HG03097 (cell line): Measurements from ENCODE around the gene STK24.

Experiments
- ATAC-seq: cut with Tn5 transposase; IDR thresholded peaks from one replicate; pipeline ENCODE4 v1.9.1; 2021; ENCODE audit not compliant: unreplicated experiment, low FRiP score

The STK24 gene

DNA sequence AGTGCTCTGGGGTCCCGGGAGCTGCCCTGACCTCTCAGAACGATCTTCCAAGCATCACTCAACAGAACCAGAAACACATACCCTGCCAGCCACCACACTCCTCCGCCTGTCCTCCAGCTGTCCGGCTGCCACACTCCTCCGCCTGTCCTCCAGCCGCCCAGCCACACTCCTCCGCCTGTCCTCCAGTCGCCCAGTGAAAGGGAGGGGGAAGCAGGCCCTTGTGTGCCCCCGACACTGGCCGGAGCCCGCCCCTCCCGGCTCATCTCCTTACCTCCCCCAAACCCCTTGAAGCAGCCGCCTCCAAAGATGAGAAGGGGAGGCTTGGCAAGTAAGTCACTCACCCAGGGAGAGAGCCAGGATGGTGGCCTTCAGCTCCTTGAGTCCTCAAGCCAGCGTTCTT lies 40.2 kb downstream of the STK24 start:
- no peak for ATAC-seq

DNA sequence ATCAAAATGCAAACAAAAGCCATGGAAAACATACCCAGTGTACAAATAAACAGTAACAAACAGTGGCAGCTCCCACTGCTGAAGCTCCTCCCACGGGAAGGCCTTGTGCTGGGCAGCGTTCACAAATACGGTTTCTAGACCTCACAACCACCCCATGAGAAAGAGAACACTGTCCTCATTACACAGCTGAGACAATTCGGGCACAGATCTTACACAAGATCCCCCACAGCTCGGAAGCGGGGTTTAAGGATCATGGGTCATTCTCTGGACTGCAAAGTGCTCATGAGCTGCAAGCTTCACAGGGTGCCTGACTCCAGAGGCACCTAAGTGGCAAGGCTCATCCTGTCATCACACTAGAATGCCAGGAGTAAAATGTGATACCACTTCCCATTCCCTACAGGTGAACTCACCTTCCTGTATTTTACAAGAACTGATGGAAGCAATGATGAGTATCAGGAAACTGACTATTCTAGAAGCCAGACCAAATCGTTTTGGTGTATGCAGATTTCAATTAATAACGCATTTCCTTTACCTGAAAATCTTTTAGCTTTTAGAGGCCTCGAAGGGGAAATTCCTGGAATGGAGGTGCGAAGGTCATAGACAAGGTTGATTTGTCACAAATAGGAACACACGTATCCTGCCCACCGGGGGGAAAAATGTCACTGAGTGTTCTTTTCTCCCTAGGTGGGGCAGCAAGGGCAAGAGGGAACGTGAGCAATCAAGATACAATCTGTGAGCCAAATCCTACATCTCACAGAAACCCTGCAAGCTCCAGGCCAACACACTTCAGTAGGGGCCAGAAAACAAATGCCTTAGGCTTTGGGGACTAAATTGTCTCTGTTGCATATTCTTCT lies 41.2 kb downstream of the STK24 start:
- no peak for ATAC-seq

DNA sequence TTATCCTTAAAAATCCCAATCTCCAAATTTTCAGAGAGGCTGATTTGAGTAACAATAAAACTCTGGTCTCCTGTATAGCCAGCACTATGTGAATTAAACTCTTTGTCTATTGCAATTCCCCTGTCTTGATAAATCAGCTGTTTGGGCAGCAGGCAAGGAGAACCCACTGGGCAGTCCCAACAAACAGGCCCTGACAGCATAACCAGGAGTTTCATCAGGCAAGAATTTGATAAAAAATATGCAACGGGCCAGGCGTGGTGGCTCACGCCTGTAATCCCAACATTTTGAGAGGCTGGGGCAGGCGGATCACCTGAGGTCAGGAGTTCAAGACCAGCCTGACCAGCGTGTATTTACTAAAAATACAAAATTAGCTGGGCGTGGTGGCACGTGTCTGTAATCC lies 42.1 kb downstream of the STK24 start:
- no peak for ATAC-seq

DNA sequence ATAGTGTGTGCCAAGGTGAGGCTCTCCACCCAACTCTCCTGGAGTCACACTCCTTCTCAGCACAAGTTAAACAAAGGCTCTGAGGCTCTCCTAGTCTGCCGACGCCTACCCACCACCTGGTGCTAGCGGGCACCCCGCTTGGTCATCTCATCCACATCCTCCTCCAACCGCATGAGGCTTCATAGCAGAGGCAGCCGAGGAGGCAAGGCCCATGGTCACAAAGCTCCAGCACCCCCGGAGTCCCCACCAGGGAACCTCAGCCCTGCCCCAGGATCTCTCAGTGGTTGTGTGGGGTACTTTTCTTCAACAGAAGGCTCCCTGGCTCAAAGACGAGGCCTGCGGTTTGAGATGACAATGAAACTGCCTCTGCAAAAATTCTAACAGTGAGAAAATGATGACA lies 43.0 kb downstream of the STK24 start:
- ATAC-seq, result no peak

DNA sequence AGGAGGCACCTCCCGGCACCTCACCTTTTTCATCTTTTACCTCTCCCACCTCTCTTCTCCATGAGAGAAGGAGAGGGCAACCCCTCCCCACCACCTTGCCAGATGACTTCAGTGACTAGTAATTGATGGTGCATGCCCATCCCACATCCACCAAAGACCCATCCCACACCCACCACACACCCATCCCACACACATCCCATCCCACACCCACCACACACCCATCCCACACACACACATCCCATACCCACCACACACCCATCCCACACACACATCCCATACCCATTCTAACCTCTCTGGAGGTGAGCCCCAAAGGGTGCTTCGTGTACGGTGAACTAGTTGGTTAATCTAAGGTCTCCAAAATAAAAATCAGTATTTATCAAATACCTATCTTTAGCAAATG lies 44.7 kb downstream of the STK24 start:
- no peak for ATAC-seq

DNA sequence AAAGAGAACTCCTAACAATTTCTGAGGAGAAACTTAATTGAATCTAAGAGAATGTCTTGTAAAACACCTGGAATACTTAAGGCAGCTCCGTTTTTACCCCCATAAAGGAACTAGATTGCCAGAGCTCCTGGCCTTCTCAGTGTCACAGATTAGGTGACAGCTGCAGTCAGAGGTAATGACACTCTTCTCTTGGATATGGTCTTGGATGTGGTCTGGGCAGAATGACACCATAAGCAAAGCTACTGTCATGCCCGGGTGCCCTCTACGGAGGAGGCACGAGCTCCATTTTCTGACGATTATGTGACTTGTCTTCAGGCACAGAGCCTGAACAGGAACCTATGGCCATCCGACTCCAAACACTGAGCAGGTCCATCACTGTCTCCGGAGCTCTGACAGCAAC lies 46.7 kb downstream of the STK24 start:
- no peak for ATAC-seq

DNA sequence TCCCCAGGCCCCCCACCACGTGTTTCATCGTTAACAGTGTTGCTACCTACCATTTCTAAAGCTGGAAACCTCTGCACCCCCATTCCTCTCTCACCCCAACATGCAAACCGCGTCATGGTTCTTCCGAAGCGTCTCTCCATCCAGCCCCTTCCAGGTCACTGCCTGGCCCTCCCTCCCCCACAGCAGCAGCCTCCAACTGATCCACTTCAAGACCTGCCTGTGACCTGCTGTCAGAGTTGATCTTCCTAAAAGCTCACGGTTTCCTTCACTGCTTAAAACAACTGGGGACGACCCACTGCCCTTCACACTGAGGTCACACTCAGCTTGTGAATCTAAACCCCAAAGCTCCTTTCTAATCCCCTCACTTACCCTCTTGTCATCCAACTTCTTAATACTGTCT lies 47.7 kb downstream of the STK24 start:
- no peak for ATAC-seq

DNA sequence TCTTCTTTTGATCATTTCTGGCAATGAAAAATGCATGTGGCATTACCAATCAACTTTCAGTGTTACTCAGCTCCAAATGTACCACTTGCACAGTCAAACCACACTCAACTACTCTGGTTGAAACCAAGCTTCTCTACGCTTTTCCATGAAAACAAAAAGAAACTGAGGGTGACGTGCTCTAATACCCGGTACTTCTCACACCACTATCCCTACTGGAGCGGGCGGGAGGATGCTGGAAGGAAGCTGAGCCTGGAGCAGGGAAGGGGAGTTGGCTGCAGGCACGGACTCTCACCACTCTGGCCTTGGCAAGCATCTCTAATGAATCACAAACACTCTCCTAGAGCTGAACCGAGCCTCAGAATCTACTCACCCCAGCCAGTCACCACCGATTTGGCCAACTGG lies 48.2 kb downstream of the STK24 start:
- ATAC-seq, result no peak

DNA sequence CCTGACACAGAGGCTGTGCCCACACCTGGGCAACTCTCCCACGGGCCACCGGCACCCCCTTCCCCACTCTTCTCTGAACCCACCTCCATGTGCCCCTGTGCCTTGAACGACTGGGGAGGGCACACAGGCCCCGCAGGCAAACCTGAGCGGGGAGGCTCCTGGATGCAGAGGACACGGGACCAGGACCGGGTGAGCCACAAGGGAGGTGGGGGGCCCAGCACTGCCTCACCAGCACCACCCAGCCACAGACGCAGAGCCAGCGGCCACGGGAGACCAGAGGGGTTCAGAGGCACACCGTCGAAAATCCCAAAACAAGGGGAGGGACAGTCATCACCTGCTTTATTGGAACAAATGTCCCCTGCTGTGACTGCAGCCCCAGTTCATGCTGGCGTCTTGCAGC lies 49.4 kb downstream of the STK24 start:
- ATAC-seq, result no peak

DNA sequence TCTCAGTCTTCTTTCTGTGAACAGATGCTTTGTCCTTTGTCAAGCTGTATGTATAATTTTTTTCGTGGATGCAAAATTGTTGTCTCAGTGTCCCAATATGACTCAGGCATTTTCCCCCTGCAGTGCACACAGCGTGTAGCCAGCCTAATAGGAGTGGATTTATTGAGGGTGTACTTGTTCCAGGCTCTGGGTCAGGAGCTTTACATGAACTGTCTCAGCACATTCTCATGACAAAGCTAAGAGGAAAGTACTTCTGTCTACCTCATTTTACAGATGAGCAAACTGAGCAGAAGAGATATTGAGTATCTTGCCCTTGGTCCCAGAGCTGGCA lies 50.8 kb downstream of the STK24 start:
- ATAC-seq, result no peak

DNA sequence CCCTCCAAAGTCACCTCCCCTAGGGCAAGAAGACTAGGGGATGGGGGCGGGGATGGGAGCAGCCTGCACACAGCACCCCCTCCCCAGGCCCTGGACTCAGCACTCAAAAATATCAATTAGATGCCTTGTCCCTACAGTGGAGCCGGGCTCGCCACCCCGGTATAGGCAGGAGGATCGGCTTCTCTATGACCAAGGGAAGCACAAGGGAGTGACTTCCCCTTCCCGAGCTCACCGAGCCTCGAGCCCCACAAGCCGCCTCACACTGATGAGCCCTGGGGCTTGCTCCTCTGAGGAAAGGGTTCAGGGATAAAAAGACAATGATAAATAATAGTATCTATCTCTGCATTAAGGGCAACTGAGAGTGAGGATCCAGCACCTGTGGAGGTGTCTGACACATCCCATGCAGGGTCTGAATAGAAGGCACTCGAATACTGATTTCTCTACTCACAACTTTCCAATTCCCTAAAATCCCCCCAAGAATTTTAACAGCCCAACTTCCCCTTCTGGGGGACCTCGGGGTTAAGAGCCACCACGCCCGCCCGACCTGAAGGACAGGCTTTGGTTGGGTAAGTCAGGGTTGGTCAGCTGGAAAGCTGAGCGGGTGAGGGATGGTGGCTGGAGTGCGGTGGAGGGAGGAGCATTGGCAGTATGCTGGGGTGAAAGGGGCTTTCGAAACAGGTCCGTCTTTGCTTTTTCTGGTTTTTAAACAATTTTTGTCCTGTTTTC lies 51.3 kb downstream of the STK24 start:
- ATAC-seq, result no peak

DNA sequence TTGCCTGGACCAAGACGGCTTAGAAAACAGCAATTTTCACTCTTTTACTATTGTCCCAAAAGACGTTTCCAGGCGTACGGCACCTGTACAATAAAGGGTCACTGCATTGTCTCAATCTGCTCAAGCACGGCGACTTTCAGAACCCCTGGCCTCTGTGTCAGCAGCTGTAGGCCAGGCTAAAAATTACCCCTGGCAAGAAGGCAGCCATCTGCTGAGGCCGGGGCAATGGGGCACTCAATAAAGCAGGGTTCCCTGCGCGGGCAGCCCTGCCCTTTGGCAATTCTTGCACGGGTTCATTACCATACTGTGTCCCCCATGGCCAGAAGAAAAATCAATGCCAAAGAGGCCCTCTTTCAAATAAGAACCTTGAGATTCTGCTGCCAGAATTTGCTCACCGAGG lies 52.1 kb downstream of the STK24 start:
- no peak for ATAC-seq

DNA sequence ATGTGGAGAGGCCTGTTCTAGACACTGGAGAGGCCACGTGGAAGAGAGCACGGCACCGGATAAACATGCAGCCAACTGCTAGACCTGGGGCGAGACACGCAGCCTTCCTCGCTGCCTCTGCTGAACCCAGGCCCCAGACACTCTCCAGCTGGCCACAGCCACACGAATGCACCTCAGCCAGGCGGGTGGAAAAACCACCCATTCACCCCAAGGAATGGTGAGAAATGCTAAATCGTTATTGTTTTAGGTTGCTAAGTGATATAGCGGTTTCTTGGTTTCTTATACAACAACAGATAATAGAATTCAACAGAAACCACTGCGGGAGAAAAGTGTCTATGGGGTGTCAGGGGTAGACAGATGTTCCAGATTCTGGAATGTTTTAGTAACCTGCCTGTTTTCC lies 52.5 kb downstream of the STK24 start:
- no peak for ATAC-seq

DNA sequence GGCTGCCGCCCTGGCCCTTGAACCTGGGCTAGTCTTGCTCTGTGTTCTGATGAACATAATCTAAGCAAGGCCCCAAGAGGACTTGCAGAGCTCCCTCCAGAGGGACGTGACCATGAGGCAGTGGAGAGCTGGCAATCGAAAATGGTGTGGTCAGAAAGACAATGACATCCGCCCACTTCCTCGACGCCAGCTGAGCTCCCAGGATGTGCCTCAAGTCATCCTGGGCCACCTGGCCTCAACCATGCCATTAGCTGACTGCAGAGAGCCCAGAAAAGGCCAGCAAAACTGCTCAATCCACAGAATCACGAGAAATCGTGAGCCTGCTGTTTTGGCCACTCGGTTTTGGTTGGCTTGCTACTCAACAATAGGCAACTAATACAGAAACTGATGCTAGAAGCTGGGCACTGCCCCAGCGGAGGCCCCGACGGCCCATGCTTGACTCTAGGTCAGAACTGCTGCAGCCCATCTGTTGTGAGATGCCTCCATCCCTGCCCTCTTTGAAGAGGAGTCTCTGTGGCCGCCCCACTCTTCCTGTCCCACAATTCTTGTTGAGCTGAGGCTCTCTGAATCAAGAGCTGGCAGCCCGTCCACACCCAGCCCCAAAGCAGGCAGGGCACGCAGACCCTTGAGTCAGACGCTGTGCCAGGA lies 53.3 kb downstream of the STK24 start:
- ATAC-seq, result no peak

DNA sequence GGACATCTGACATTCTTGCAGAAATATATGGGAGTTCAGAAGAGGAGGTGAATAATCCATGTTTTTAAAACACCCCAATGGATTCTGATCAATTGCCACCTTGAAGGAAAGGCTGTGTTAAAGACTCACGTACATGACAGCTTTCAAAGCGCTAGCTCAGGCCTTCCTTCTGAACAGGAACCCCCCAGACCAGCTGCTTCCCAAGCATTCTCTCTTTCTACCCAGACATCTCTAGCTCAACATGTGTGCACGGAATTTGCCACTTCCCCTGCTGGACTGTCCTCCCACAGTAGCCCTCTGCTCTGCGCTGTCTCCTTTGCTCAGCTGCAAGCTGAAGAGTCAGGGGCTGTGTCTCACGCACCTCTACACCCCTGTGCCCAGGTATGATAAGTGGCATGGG lies 54.5 kb downstream of the STK24 start:
- ATAC-seq, result no peak

DNA sequence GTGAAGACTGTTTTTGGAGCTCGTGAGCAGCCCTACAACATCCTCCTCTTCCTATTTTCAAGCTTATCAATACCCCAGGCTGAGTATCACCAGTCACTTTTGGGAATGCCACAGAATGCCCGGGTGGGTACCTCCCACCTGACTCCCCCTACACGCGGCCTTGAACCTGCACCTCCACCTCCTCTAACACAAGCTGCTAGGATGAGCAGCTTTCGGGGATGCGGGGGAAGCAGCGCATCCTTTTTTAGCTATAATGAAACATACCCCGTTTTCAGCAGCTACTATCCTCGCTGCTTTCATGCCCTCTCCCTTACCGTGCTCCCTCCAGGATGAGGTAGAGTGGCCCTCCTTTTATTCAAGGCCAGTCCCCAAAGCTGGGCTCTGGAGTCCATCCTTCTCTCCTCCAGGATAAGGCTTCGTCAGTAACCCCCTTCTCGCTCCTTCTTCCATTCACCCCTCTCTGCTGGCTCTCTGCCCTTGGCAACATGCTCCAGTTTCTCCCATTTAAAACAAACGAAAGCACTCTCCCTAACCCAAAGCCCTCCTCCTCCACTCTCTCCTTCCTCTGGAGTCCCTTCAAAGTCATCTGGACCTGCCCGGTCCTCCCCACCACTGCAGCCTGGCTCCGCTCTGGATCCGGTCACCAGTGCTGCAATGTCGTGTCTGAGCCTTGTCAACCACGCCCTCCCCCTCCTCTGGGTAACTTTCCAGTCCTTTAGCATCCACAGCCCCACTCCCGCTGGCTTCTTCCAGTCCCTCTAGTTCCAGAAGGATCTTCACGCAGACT lies 55.3 kb downstream of the STK24 start:
- ATAC-seq, result no peak

DNA sequence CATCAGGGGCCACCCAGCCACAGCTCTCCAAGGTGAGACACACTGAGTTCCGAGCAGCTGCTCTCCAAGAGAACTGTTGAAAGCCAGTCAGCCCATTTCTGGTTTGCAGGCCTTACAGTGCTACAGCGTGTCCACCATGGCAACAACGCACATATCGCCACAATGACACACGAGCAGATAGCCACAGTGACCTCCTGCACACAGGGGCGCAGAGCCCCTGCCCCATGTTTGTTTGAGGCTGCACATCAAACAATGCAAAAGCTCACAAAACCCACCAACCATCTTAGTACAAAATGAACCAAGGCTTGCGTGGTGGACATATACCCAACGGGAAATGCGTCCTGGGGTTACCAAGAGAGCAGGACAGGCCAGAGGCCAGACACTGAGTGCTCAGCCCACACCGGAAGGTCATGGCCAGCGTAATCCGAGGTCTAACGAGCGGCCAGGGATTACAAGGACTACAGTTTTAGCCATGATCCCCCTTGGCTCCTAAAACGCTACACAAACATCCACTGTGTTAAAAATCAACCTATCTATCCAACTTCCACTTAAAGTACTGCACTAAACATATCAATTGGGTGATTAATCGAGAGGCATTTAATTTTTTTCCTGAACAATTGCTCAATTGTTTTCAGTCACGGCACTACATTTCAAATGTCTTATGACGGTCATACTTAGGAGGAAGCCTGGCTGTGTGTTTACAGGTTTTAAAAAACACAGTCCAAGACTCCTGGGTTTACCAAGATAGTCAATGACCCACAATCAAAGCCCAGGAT lies 56.0 kb downstream of the STK24 start:
- no peak for ATAC-seq

DNA sequence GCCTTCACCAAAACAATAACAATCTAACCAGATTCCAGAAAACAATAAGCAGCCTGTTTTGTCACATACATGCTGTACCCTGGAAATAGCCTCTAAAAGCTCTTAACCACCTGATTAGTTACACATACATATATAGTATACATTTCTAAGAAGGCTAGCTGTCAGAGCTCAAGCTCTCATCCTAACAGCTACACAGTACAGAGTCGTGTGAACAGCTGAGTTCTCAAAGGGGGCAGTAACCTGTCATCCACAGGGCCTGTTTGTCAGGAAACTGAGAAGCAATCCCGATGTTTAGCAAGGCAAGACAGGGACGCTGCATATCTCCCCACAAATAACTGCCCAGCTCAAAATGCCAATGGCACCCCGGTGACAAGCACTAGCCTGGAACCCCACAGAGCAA lies 56.9 kb downstream of the STK24 start:
- ATAC-seq, result no peak

DNA sequence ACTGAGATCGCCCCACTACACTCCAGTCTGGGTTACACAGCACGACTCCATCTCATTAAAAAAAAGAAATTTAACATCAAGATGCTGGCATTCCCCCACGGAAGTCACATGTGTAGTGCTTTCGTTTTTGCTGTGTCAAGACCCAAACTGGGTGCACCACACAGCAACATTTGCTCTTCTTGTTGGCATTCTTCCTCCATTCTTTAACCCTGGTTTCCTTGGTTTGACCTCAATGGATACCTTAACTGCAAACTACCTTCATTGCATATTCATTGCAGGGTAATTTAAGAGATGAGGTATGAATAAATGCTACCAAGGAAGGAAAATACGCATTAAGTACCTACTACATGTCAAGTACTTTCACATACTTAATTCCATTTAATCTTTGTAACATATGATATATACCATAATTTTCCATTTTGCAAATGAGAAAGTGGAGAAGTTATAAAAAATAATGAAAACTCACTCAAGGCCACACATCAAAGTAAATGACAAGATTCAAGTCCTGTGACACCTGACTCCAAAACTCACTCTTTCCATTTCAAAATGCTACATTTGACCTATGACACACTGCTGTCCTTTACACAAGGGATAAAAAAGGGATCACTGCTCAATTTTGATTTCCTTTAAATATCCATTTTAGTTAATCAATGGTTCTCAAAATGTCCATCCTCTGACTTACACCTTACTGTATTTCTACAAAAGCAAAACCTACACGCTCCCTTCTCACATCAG lies 59.2 kb downstream of the STK24 start:
- no peak for ATAC-seq
